SJSA1 (cell line): ENCODE results near the gene LRRC23. TPM values are rescaled to one million over a fixed set of nuclear protein-coding genes. Genes with fewer than 3 reads are reported as not detected.
"Not testable (repeated sequence)": the region's sequence is repeated elsewhere in the genome, so short reads cannot be mapped to it uniquely, and the experiment has no call there.

ENCODE experiments used
- DNase-seq, 2 experiments: peaks; one replicate each; pipeline ENCODE4 v3.0.0-alpha.2; 2015 to 2020; ENCODE audit warnings: low spot score in 2 of 2, low read depth in 1 of 2
- H3K27ac ChIP-seq: fragments of 250-450 bp; sonication (Bioruptor Pico); 2 replicates; pipeline ENCODE4 v1.5.1; 2020; ENCODE audit warnings: mild to moderate bottlenecking, moderate library complexity
- H3K27me3 ChIP-seq: fragments of 250-450 bp; sonication (Bioruptor Pico); replicated peaks from 2 replicates; pipeline ENCODE4 v1.5.1; 2020; ENCODE audit warnings: mild to moderate bottlenecking, moderate library complexity
- H3K36me3 ChIP-seq: fragments of 250-450 bp; sonication (Bioruptor Pico); 2 replicates; pipeline ENCODE4 v1.5.1; 2020; ENCODE audit warnings: mild to moderate bottlenecking
- H3K4me1 ChIP-seq: fragments of 250-450 bp; sonication (Bioruptor Pico); replicated peaks from 2 replicates; pipeline ENCODE4 v1.6.1; 2021; ENCODE audit warnings: mild to moderate bottlenecking
- H3K4me3 ChIP-seq: fragments of 250-450 bp; sonication (Bioruptor Pico); 2 replicates; pipeline ENCODE4 v1.5.1; 2020; ENCODE audit warnings: mild to moderate bottlenecking
- H3K9me3 ChIP-seq: fragments of 250-450 bp; sonication (Bioruptor Pico); replicated peaks from 2 replicates; pipeline ENCODE4 v1.5.1; 2020; ENCODE audit warnings: mild to moderate bottlenecking
- total RNA-seq: library from RNA; depleted of rRNA; stranded (reverse); fragments of >200 nt; shearing (Covaris generic); gene quantifications from 2 replicates; pipeline ENCODE4 v1.2.3, GENCODE V29; 2014

Gene LRRC23
- total RNA-seq, 1 experiment from 2014 or later = 12.2 TPM

GRCh38 chr12:6868211-6869048 is 36.2 kb upstream of the LRRC23 start:
- no peaks in the 10 kb centered on the region for H3K9me3 ChIP-seq
- H3K27me3 ChIP-seq = no peaks in the 10 kb centered on the region
- peaks cover 41% of the 10 kb centered on the region for H3K4me1 ChIP-seq
- peak overlapping the region; percentile 70; the same call in 1 of the 2 replicates for H3K27ac ChIP-seq
- DNase-seq = peak in 1 of 2 experiments; percentile 75
- peak overlapping the region; percentile 95 for H3K4me3 ChIP-seq
- H3K36me3 ChIP-seq = peaks cover 94% of the 10 kb centered on the region

GRCh38 chr12:6869049-6870021 is 35.3 kb upstream of the LRRC23 start:
- Histone ChIP-seq H3K27ac (no peak overlapping the region), H3K4me1 (peaks cover 47% of the 10 kb centered on the region), H3K4me3 (peak overlapping the region; percentile 95), H3K36me3 (peaks cover 86% of the 10 kb centered on the region), H3K9me3 (no peaks in the 10 kb centered on the region), H3K27me3 (no peaks in the 10 kb centered on the region)
- DNase-seq = peak; percentile 82 to 86

GRCh38 chr12:6870304-6870703 is 34.3 kb upstream of the LRRC23 start:
- H3K9me3 ChIP-seq, H3K27ac ChIP-seq, DNase-seq, H3K4me3 ChIP-seq, H3K27me3 ChIP-seq: not testable (repeated sequence)
- Histone ChIP-seq H3K4me1 (peaks cover 47% of the 10 kb centered on the region), H3K36me3 (peaks cover 84% of the 10 kb centered on the region)

GRCh38 chr12:6871052-6871957 is 33.3 kb upstream of the LRRC23 start:
- H3K9me3 ChIP-seq = no peaks in the 10 kb centered on the region
- no peaks in the 10 kb centered on the region for H3K27me3 ChIP-seq
- DNase-seq = peak in 1 of 2 experiments; percentile 25
- no peak overlapping the region for H3K27ac ChIP-seq
- peaks cover 47% of the 10 kb centered on the region for H3K4me1 ChIP-seq
- H3K4me3 ChIP-seq = no peak overlapping the region
- H3K36me3 ChIP-seq = peaks cover 82% of the 10 kb centered on the region

- Histone ChIP-seq H3K36me3 (peaks cover 74% of the 10 kb centered on the region), H3K9me3 (no peaks in the 10 kb centered on the region), H3K4me1 (peaks cover 41% of the 10 kb centered on the region), H3K27ac (peak overlapping the region; percentile 3), H3K27me3 (no peaks in the 10 kb centered on the region), H3K4me3 (peak overlapping the region; percentile 51)
- peak; percentile 82 to 85 for DNase-seq
Observed at GRCh38 chr12:6872073-6873048, 32.3 kb upstream of the LRRC23 start.

GRCh38 chr12:6873094-6874014 is 31.3 kb upstream of the LRRC23 start, which contains the start of gene SPSB2:
Gene SPSB2, minus strand, starts transcription at chr12:6873303. Its CDS starts 402 bp downstream, at chr12:6872901.
- H3K27ac ChIP-seq = peak within 1 kb of the TSS; percentile 55
- DNase-seq = peak; percentile 94 to 99
- peaks cover 40% of the 10 kb centered on the region for H3K4me1 ChIP-seq
- no peaks in the 10 kb centered on the region for H3K9me3 ChIP-seq
- H3K4me3 ChIP-seq = peak within 1 kb of the TSS; percentile 51
- H3K36me3 ChIP-seq = peaks cover 64% of the 10 kb centered on the region
- no peaks in the 10 kb centered on the region for H3K27me3 ChIP-seq

- not testable (repeated sequence) for H3K27me3 ChIP-seq, DNase-seq, H3K9me3 ChIP-seq
- peak overlapping the region; percentile 55 for H3K27ac ChIP-seq
- H3K36me3 ChIP-seq = peaks cover 59% of the 10 kb centered on the region
- H3K4me1 ChIP-seq = peaks cover 33% of the 10 kb centered on the region
- peak overlapping the region; percentile 51 for H3K4me3 ChIP-seq
Observed at GRCh38 chr12:6874015-6874368, 30.6 kb upstream of the LRRC23 start.

- H3K9me3 ChIP-seq, DNase-seq: not testable (repeated sequence)
Observed at GRCh38 chr12:6879824-6880223, 24.8 kb upstream of the LRRC23 start.

GRCh38 chr12:6883252-6883651 is 21.4 kb upstream of the LRRC23 start:
- Histone ChIP-seq H3K9me3 (no peaks in the 10 kb centered on the region), H3K4me1 (0 out of 2 replicates have a peak, but pooled peaks cover under 1% of the 10 kb centered on the region), H3K27ac (no peak overlapping the region), H3K36me3 (peaks cover 33% of the 10 kb centered on the region), H3K4me3 (no peak overlapping the region), H3K27me3 (no peaks in the 10 kb centered on the region)
- DNase-seq = no peak

More at GRCh38 chr12:6879824-6880223, 24.8 kb upstream of the LRRC23 start:
- peaks cover 32% of the 10 kb centered on the region for H3K36me3 ChIP-seq
- H3K4me1 ChIP-seq, H3K4me3 ChIP-seq, H3K27ac ChIP-seq, H3K27me3 ChIP-seq: not testable (repeated sequence)

GRCh38 chr12:6883683-6884082 is 20.9 kb upstream of the LRRC23 start:
- H3K4me1 ChIP-seq = peaks cover 4% of the 10 kb centered on the region; the same call in 1 of the 2 replicates
- H3K4me3 ChIP-seq = no peak overlapping the region
- no peaks in the 10 kb centered on the region for H3K27me3 ChIP-seq
- DNase-seq = no peak
- H3K36me3 ChIP-seq = peaks cover 35% of the 10 kb centered on the region
- H3K9me3 ChIP-seq = no peaks in the 10 kb centered on the region
- H3K27ac ChIP-seq = no peak overlapping the region

- Histone ChIP-seq H3K9me3 (no peaks in the 10 kb centered on the region), H3K27me3 (no peaks in the 10 kb centered on the region), H3K4me3 (no peak overlapping the region), H3K27ac (no peak overlapping the region), H3K4me1 (peaks cover 4% of the 10 kb centered on the region; the same call in 1 of the 2 replicates), H3K36me3 (peaks cover 30% of the 10 kb centered on the region)
- DNase-seq = no peak
Observed at GRCh38 chr12:6884539-6884938, 20.1 kb upstream of the LRRC23 start.
